ENCODE measurements around the gene MICAL3.

- no peak for TF ChIP-seq EZH2 (IDR thresholded peaks at IDR 0.05; ENCODE audit: low read length, unreplicated experiment)
- TF ChIP-seq, protein P1, sequence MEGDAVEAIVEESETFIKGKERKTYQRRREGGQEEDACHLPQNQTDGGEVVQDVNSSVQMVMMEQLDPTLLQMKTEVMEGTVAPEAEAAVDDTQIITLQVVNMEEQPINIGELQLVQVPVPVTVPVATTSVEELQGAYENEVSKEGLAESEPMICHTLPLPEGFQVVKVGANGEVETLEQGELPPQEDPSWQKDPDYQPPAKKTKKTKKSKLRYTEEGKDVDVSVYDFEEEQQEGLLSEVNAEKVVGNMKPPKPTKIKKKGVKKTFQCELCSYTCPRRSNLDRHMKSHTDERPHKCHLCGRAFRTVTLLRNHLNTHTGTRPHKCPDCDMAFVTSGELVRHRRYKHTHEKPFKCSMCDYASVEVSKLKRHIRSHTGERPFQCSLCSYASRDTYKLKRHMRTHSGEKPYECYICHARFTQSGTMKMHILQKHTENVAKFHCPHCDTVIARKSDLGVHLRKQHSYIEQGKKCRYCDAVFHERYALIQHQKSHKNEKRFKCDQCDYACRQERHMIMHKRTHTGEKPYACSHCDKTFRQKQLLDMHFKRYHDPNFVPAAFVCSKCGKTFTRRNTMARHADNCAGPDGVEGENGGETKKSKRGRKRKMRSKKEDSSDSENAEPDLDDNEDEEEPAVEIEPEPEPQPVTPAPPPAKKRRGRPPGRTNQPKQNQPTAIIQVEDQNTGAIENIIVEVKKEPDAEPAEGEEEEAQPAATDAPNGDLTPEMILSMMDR (conservative IDR thresholded peaks at IDR 0.05; ENCODE audit: low read depth, low read length): no peak
- TF ChIP-seq EZH2phosphoT487 (IDR thresholded peaks at IDR 0.05; ENCODE audit: borderline replicate concordance, low read length): no peak
Measured at GRCh38 chr22:17787716-17788330, 236.5 kb downstream of the MICAL3 start.
